BLaER1 (cell line): ENCODE data around the gene SORBS2.
A peak's percentile ranks its signal among the peaks of the same experiment; 100 is the strongest.

Experiments used
- H3K27ac ChIP-seq: shearing (Covaris generic); formaldehyde crosslinking; 2 replicates; pipeline ENCODE4 v1.8.1; 2022
- H3K27me3 ChIP-seq: shearing (Covaris generic); formaldehyde crosslinking; 2 replicates; pipeline ENCODE4 v1.8.1; 2022
- H3K36me3 ChIP-seq: shearing (Covaris generic); formaldehyde crosslinking; 2 replicates; pipeline ENCODE4 v1.8.1; 2022
- H3K4me1 ChIP-seq: shearing (Covaris generic); formaldehyde crosslinking; 2 replicates; pipeline ENCODE4 v1.8.1; 2022
- H3K4me2 ChIP-seq: shearing (Covaris generic); formaldehyde crosslinking; 2 replicates; pipeline ENCODE4 v1.8.1; 2022
- H3K4me3 ChIP-seq: shearing (Covaris generic); formaldehyde crosslinking; 2 replicates; pipeline ENCODE4 v1.8.1; 2022
- H3K9ac ChIP-seq: shearing (Covaris generic); formaldehyde crosslinking; 2 replicates; pipeline ENCODE4 v1.8.1; 2022
- H3K9me3 ChIP-seq: shearing (Covaris generic); formaldehyde crosslinking; 2 replicates; pipeline ENCODE4 v1.8.1; 2022
- H4K20me1 ChIP-seq: shearing (Covaris generic); formaldehyde crosslinking; 2 replicates; pipeline ENCODE4 v1.8.1; 2022
- Cebpa-rat ChIP-seq: shearing (Covaris generic); IDR thresholded peaks from 2 replicates; pipeline ENCODE4 v1.8.1; 2022

SORBS2 gene

GRCh38 chr4:185734930-185735329, 77.1 kb downstream of the SORBS2 start:
- Histone ChIP-seq H4K20me1 (no peaks in the 10 kb centered on the region), H3K4me3 (no peak overlapping the region), H3K4me2 (no peak overlapping the region), H3K27ac (no peak overlapping the region), H3K9me3 (no peaks in the 10 kb centered on the region), H3K4me1 (peaks cover 9% of the 10 kb centered on the region), H3K36me3 (no peaks in the 10 kb centered on the region), H3K27me3 (no peaks in the 10 kb centered on the region), H3K9ac (no peak overlapping the region)
- TF ChIP-seq Cebpa-rat: no peak

- TF ChIP-seq Cebpa-rat: no peak
- H3K4me1 ChIP-seq: peaks cover 10% of the 10 kb centered on the region
- no peak overlapping the region for H3K27ac ChIP-seq
- H3K9me3 ChIP-seq: no peaks in the 10 kb centered on the region
- no peak overlapping the region for H3K9ac ChIP-seq
- H3K4me2 ChIP-seq: no peak overlapping the region
- H3K27me3 ChIP-seq: no peaks in the 10 kb centered on the region
- H3K4me3 ChIP-seq: no peak overlapping the region
- no peaks in the 10 kb centered on the region for H4K20me1 ChIP-seq
- H3K36me3 ChIP-seq: no peaks in the 10 kb centered on the region
Measured at GRCh38 chr4:185734214-185734613, 77.8 kb downstream of the SORBS2 start.

GRCh38 chr4:185730849-185731608, 81.0 kb downstream of the SORBS2 start:
- Histone ChIP-seq H3K9me3 (no peaks in the 10 kb centered on the region), H3K27ac (no peak overlapping the region), H3K4me3 (no peak overlapping the region), H3K9ac (no peak overlapping the region), H3K4me2 (0 out of 2 replicates have a peak overlapping the region, but pooled peaks have one; percentile 19), H3K36me3 (no peaks in the 10 kb centered on the region), H3K4me1 (peaks cover 23% of the 10 kb centered on the region), H3K27me3 (no peaks in the 10 kb centered on the region), H4K20me1 (no peaks in the 10 kb centered on the region)
- TF ChIP-seq Cebpa-rat: no peak

GRCh38 chr4:185730387-185730786, 81.6 kb downstream of the SORBS2 start:
- Histone ChIP-seq H3K4me1 (peaks cover 23% of the 10 kb centered on the region), H3K4me2 (peak overlapping the region; percentile 19; the same call in 1 of the 2 replicates), H3K4me3 (no peak overlapping the region)

GRCh38 chr4:185729391-185729804, 82.6 kb downstream of the SORBS2 start:
- Histone ChIP-seq H3K27me3 (no peaks in the 10 kb centered on the region), H4K20me1 (no peaks in the 10 kb centered on the region)
- no peak for TF ChIP-seq Cebpa-rat

More at GRCh38 chr4:185730387-185730786, 81.6 kb downstream of the SORBS2 start:
- Histone ChIP-seq H3K9me3 (no peaks in the 10 kb centered on the region), H3K27ac (no peak overlapping the region), H3K27me3 (no peaks in the 10 kb centered on the region), H3K36me3 (no peaks in the 10 kb centered on the region), H4K20me1 (no peaks in the 10 kb centered on the region), H3K9ac (no peak overlapping the region)
- no peak for TF ChIP-seq Cebpa-rat

GRCh38 chr4:185728893-185729292, 83.1 kb downstream of the SORBS2 start:
- H4K20me1 ChIP-seq: no peaks in the 10 kb centered on the region
- H3K9me3 ChIP-seq: no peaks in the 10 kb centered on the region
- H3K36me3 ChIP-seq: no peaks in the 10 kb centered on the region
- H3K27me3 ChIP-seq: no peaks in the 10 kb centered on the region
- H3K4me3 ChIP-seq: no peak overlapping the region
- peaks cover 23% of the 10 kb centered on the region for H3K4me1 ChIP-seq
- H3K27ac ChIP-seq: no peak overlapping the region
- no peak for TF ChIP-seq Cebpa-rat
- no peak overlapping the region for H3K9ac ChIP-seq
- H3K4me2 ChIP-seq: peak overlapping the region; percentile 34

More at GRCh38 chr4:185729391-185729804, 82.6 kb downstream of the SORBS2 start:
- no peak overlapping the region; the same call in 1 of the 2 replicates for H3K4me2 ChIP-seq
- no peak overlapping the region for H3K9ac ChIP-seq
- peaks cover 23% of the 10 kb centered on the region for H3K4me1 ChIP-seq
- no peaks in the 10 kb centered on the region for H3K9me3 ChIP-seq
- no peak overlapping the region for H3K4me3 ChIP-seq
- H3K36me3 ChIP-seq: no peaks in the 10 kb centered on the region
- no peak overlapping the region for H3K27ac ChIP-seq

GRCh38 chr4:185726931-185727330, 85.1 kb downstream of the SORBS2 start:
- H3K4me3 ChIP-seq: no peak overlapping the region
- H3K4me1 ChIP-seq: peaks cover 23% of the 10 kb centered on the region
- no peak overlapping the region for H3K4me2 ChIP-seq
- no peak overlapping the region for H3K9ac ChIP-seq
- no peaks in the 10 kb centered on the region for H4K20me1 ChIP-seq
- TF ChIP-seq Cebpa-rat: no peak
- H3K27ac ChIP-seq: no peak overlapping the region
- H3K27me3 ChIP-seq: no peaks in the 10 kb centered on the region
- H3K36me3 ChIP-seq: no peaks in the 10 kb centered on the region
- H3K9me3 ChIP-seq: no peaks in the 10 kb centered on the region

GRCh38 chr4:185723631-185724260, 88.2 kb downstream of the SORBS2 start:
- H3K4me2 ChIP-seq: no peak overlapping the region
- no peaks in the 10 kb centered on the region for H3K36me3 ChIP-seq

GRCh38 chr4:185722029-185722316, 90.0 kb downstream of the SORBS2 start:
- TF ChIP-seq Cebpa-rat: no peak
- Histone ChIP-seq H3K4me3 (no peak overlapping the region), H3K4me1 (peaks cover 10% of the 10 kb centered on the region), H3K27ac (no peak overlapping the region), H3K4me2 (no peak overlapping the region), H3K36me3 (no peaks in the 10 kb centered on the region), H3K9me3 (no peaks in the 10 kb centered on the region), H3K9ac (no peak overlapping the region), H4K20me1 (no peaks in the 10 kb centered on the region), H3K27me3 (no peaks in the 10 kb centered on the region)

More at GRCh38 chr4:185723631-185724260, 88.2 kb downstream of the SORBS2 start:
- Histone ChIP-seq H3K27ac (no peak overlapping the region), H3K9ac (no peak overlapping the region), H3K4me3 (no peak overlapping the region), H3K4me1 (peaks cover 8% of the 10 kb centered on the region), H4K20me1 (no peaks in the 10 kb centered on the region), H3K9me3 (no peaks in the 10 kb centered on the region), H3K27me3 (no peaks in the 10 kb centered on the region)
- TF ChIP-seq Cebpa-rat: no peak
